GM21526 (cell line): ENCODE data around the gene BTRC.

Experiments
- ATAC-seq: cut with Tn5 transposase; IDR thresholded peaks from one replicate; pipeline ENCODE4 v1.9.1; 2021; ENCODE audit warnings: moderate library complexity; ENCODE audit not compliant: unreplicated experiment, low FRiP score

The BTRC gene

DNA sequence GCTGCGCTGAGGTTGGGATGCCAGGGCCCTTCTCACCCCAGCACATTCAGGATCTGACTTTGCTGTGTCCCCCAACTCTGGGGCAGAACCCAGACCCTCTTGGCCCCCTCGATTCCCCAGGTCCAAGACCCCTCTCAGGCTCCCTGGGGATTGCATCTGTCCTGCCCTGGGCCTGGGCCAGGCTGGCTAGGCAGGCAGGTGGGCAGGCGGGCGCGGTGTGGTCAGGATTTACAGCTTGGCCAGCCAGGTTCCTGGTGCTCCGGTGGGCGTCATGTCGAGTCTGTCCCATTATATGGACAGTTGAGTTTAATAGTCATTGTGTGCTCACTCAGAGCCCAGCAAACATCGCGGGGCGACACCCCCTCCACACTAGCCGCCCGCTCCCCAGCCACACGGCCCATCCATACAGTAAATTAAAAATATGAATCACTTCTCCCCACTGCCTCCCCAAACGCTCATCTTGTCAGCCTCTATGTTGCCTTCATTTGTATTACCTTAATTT lies 210.6 kb downstream of the BTRC start:
- ATAC-seq, result no peak

DNA sequence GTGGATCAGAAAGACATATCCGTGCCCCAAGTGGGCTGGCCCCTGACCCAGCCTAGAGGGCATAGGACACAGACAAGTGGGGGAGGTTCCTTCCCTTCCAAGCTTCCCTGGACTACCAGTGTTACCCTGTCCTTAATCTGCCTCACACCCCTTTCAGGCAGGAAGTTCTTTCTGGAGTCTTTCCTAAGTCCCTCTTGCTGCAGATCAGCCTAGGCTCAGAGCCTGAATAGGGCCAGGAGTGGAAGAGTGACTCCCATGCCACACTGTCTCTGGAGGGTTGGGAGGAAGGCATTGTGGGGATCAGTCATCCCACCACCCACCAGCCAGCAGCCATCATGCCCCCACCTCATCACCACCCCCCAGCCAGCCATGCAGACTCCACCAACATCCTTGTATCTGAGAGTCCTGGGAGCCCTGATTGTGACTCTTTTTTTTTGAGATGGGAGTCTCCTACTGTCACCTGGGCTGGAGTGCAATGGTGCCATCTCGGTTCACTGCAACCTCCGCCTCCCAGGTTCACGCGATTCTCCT lies 211.5 kb downstream of the BTRC start:
- ATAC-seq, result no peak

GRCh38 chr10:101565936-101566332 lies 212.0 kb downstream of the BTRC start:
- no peak for ATAC-seq

DNA sequence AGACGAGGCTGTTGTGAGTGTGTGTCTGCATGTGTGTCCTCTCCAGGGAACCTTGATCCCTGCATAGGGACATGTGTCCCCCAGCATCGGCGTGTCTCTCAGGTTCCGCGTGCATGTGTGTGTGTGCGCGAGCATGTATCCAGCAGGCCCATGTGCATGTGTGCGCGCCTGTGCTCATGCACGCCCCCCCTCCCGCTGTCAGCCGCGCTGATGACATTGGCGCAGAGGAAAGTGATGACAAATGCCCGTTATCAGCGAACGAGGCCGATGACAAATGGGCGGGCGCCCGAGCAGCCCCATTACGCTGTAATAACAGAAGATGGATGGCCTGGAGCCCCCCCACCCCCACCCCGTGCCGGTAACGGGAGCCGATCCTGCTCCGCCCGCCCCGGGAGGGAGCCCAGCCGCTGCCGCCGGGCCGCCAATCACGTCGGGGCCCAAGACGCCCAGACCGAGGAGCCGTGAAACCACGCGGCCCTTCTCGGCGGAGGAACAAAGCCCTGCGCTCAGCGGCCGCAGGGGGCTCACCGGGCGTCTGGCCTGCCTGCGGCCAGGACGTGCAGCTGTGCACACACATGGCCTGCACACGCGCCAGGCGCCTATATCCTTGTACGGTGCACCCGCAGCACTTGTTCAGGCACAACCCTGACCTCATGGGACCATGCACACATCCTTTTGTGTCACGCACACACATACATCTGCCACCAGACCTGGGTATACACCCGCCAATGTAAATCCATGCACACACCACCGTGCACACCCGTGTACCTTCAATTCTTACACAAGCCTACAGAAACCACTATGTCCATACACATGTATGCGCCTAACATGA lies 212.6 kb downstream of the BTRC start:
- no peak for ATAC-seq

DNA sequence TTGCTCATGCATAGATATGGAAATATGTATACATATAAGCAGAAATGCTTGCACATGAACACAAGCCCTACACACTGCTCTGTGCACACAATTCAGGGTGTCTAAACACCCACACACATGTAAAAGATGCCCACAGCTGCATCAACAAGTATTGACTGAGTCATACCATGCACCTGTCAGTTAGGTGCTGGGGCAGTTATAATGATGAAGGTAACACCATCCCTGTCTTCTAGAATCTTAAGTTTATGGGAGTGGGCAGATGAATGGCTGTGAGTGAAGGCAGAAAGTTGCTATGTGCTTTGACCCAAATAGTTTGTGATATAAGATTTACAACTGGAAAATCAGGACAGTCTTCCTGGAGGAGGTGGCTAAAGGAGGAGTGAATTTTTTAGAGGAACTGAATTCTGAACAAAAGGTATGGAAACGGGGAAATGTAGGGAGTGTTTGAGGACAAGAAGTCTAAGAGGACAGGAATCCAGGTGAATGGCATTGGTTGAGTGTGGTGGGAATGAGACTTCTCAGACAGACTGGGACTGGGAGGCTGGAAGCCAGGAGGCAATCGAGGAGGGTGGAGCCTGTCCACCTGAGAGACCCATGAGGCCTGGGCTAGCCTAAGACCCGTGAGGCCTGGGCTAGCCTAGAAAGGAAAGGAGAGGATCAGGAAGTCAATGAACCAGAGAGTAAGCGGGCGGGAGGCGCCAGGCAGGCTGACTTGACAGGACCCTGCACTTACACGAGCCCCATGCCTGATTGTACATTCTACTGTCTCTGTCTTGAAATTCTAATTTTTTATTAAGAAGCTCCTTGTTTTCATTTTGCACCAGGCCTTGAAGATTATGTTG lies 213.4 kb downstream of the BTRC start:
- no peak for ATAC-seq

- no peak for ATAC-seq
These were observed 214.2 kb downstream of the BTRC start for GRCh38 chr10:101568054-101568745.

GRCh38 chr10:101569323-101569621 lies 215.3 kb downstream of the BTRC start:
- no peak for ATAC-seq

GRCh38 chr10:101569622-101570427 lies 215.9 kb downstream of the BTRC start:
- ATAC-seq, result no peak

DNA sequence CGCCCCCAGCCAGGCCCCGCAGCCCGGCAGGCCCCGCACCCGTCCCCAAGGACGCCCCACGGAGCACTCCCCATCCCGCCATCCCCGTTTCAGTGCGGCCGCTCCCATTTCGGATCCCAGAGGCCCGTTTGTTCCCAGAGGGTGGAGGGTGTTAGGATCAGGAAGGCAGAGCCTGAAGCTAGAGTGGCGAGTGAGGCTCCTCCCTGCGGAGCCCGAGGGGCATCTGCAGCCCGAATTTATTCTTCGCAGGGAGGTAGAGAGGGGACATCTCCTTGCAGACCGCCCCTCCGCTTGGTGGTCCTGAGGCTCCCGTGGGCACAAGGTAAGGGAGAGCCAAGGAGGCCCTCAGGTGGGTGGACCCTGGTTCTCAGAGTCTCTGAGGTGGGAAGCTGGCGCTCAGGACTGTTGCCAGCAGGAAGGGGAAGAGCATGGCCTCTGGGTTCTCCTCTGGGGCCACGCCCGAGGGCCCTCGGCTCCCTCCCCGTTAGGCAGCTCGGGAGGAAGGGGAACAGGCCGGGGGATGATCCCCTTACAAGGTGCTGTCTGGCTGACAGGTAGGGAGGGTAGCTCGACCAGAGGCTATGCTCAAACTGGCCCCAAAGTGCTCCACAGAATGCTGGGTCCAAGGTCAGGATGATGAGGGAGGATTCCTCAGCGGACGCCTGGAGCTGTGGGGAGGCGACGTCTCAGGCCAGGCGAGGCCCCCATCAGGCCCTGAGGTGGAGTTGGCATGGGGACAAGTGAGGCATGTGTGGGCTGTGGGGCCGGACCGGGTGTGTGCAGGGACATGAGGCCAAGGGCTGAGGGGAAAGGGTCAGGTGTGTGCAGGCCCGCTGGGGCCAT lies 216.7 kb downstream of the BTRC start:
- no peak for ATAC-seq

- ATAC-seq, result no peak
These were observed 217.4 kb downstream of the BTRC start for GRCh38 chr10:101571271-101571925.

DNA sequence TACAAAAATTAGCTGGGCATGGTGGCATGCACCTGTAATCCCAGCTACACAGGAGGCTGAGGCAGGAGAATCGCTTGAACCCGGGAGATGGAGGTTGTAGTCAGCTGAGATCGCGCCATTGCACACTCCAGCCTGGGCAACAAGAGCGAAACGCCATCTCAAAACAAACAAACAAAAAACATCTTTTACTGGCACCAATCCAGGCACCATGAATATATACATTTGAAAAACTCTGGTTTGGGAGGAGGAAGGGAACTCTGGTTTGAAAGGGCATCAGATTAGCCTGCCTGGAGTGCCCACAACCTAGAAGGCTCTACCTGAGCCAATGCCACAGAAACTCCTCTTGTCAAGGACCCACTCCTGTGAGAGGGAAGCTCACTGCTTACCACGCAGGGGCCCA lies 218.2 kb downstream of the BTRC start:
- ATAC-seq, result no peak

GRCh38 chr10:101572785-101573184 lies 218.8 kb downstream of the BTRC start:
- ATAC-seq, result no peak

GRCh38 chr10:101573885-101574753 lies 220.2 kb downstream of the BTRC start:
- no peak for ATAC-seq

DNA sequence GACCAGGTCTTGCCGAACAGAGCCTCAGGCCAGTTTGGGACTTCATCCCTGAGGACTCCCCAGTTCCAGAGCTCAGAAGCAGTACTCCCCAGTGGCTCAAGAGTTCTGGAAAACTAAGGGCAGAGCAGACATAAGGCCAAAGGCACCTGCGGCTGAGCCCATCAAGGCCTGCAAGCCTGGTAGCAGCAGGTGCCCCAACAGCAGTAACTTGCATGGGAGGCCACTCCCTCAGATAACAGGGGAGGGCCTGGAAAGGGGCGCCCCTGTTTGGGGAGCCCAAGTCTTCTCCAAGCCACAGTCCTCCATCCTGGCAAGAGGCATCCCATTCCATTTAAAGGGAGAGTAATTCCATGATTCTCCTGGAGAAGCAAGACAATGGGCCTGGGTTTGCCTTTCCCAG lies 221.1 kb downstream of the BTRC start:
- ATAC-seq, result no peak

GRCh38 chr10:101575580-101576210 lies 221.7 kb downstream of the BTRC start:
- no peak for ATAC-seq

DNA sequence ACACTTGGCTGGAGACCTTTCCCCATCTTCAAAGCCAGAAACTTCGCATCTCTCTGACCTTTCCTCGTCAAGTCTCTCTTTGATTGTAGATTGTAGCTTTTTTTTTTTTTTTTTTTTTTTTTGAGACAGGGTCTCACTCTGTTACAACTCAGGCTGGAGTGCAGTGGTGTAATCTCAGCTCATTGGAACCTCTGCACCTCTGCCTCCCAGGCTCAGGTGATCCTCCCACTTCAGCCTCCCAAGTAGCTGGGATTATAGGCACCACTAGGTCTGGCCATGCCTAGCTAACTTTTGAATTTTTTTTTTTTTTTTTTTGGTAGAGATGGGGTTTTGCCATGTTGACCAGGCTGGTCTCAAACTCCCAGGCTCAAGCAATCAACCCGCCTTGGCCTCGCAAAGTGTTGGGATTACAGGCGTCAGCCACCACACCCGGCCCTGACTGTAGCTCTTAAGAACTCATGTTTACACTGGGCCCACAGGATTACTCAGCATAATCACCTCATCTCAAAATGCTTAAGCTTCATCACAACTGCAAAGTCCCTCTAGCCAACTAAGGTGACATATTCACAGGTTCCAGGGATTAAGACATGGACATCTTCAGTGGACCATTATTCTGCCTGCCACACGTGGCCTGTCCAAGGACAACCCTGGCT lies 222.4 kb downstream of the BTRC start:
- no peak for ATAC-seq
